Large intestine (tissue), 3 donors: ENCODE data around the gene SAFB2. TPM values are rescaled to one million over a fixed set of nuclear protein-coding genes. Genes with fewer than 3 reads are reported as not detected.

Source experiments
- DNase-seq, 2 donors: peaks; one replicate each; pipeline versions ENCODE4 v3.0.0 to v3.0.0-alpha.2; 2013
- H3K27ac ChIP-seq: one replicate; pipeline ENCODE4 v1.5.1; 2013; ENCODE audit warnings: low read length
- H3K27me3 ChIP-seq: 2 replicates; pipeline ENCODE4 v1.6.1; 2013; ENCODE audit warnings: low read length; ENCODE audit not compliant: control insufficient read depth, insufficient read depth
- H3K36me3 ChIP-seq: 2 replicates; pipeline ENCODE4 v1.6.1; 2013; ENCODE audit warnings: low read length; ENCODE audit not compliant: control insufficient read depth, insufficient read depth
- H3K4me1 ChIP-seq: one replicate; pipeline ENCODE4 v1.6.1; 2013; ENCODE audit warnings: low read length; ENCODE audit not compliant: control insufficient read depth, insufficient read depth
- H3K4me3 ChIP-seq: one replicate; pipeline ENCODE4 v1.5.1; 2013; ENCODE audit warnings: low read length
- H3K9me3 ChIP-seq: one replicate; pipeline ENCODE4 v1.6.1; 2013; ENCODE audit warnings: mild to moderate bottlenecking, low read depth, low read length, moderate library complexity; ENCODE audit not compliant: control insufficient read depth
- WGBS: methylation state at CpG from one replicate; pipeline ENCODE4 v1.1.5; 2013; ENCODE audit warnings: low lambda C conversion rate; ENCODE audit not compliant: insufficient coverage; 5-methylcytosine and 5-hydroxymethylcytosine counted together
- polyA plus RNA-seq: library from polyadenylated mRNA; unstranded; fragments of 120-200 nt; gene quantifications from one replicate; pipeline ENCODE4 v1.2.1, GENCODE V29; 2013

The SAFB2 gene
- polyA plus RNA-seq, 1 donor: 88.5 TPM

DNA sequence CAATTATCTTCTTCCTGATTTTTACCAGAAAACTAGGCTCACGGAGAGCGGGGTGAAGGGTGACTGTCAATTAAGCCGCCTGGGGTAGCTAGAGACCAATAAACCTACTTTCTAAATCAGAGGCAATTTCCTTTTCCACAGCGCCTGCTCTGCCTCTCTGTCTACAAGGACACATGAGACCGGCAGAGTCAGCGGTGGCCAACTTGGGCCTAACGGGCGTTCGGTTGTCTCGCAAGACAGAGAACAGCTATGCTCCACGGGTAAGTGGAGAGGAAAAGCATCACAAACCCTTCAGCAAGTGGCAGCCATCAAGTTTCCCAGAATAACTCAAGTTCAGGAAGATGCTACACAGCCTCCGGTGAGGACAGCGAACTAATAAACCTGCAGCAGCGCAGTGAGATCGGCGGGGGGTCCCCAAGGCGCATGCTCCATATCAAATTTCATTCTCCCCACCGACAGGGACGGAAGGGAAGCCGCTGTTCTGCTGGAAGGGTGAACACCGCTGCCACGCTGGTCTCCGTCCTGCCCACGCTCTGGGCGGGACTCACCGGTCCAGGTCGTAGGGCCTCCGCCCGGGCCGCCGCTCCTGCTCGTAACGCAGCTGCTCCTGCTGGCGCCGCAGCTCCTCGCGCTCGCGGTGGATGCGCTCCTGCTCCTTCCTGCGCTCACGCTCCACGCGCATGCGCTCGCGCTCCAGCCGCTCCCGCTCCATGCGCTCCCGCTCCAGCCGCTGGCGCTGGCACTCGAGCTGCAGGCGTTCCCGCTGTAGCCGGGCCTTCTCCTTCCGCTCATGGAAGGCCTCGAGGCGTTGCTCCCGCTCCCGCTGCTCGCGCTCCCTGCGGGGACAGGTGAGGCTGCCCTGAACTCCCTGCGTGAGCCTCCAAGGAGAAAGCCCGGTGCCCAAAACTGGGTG is 29.0 kb downstream of the SAFB2 start:
- Histone ChIP-seq H3K36me3 (peaks cover 93% of the 10 kb centered on the region), H3K4me3 (no peak overlapping the region), H3K4me1 (peaks cover 12% of the 10 kb centered on the region), H3K27ac (peak overlapping the region; percentile 68), H3K9me3 (no peaks in the 10 kb centered on the region), H3K27me3 (no peaks in the 10 kb centered on the region)
- no peak for DNase-seq
- WGBS: 98% methylated on average over 9 of the region's 67 CpGs

DNA sequence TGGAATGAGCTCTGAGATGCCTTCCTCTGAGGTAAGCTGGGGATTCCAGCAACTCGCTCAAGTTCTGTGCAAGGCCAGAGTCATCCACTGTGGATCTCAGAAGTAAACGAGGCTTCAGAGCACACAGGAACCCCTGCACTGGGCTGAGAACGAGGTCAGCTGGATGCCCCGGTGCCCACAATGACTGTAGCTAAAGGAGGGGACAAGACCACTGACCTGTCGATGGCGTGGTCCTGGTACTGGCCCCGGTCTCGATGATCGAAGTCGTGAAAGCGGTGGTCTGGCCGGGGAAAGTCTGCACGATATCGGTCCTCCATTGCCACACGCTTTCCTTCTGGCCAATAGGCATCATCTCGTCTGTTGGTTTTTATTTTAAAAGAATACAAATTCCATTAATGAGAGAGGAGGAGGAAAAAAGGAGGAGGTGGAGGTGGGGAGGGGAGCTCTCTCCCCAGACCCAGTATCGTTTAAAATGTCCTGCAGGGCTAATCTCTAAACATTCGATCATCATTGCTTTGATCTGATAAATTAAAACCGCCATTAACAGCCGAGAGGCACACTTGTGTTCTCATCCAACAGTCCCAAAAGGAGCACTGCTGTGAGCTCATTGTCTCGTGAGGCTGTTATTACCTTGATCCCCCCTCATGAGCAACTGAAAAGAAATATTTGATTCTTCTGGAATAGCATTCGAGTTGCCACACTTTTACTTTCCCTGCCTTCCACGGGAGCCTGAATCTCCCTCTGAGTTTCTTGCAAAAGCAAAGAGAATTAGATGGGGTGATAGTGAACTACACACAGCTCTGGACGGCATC is 29.8 kb downstream of the SAFB2 start:
- peaks cover 12% of the 10 kb centered on the region for H3K4me1 ChIP-seq
- H3K27ac ChIP-seq: no peak overlapping the region
- DNase-seq: no peak
- peaks cover 93% of the 10 kb centered on the region for H3K36me3 ChIP-seq
- no CpG with 5 or more reads among the region's 24 CpGs for WGBS
- H3K27me3 ChIP-seq: no peaks in the 10 kb centered on the region
- H3K4me3 ChIP-seq: no peak overlapping the region
- no peaks in the 10 kb centered on the region for H3K9me3 ChIP-seq

DNA sequence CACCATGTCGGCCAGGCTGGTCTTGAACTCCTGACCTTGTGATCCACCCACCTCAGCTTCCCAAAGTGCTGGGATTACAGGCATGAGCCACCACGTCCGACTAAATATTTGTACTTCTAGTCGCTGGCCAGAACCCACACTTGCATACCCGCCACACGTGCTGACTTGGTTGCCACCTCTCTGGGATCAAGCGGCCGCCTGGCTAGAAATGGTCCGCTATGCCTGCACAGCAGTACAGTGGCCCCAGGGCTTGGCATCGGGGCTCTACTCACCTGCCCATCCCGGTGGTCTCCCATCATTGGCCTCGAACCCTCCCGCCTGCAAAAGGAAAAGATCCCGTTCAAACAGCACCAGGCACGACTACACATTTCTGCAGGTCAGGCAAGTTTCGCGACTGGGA is 31.1 kb downstream of the SAFB2 start:
- no peaks in the 10 kb centered on the region for H3K27me3 ChIP-seq
- no peak overlapping the region for H3K27ac ChIP-seq
- H3K36me3 ChIP-seq: peaks cover 93% of the 10 kb centered on the region
- H3K9me3 ChIP-seq: no peaks in the 10 kb centered on the region
- DNase-seq: no peak
- no peak overlapping the region for H3K4me3 ChIP-seq
- peaks cover 12% of the 10 kb centered on the region for H3K4me1 ChIP-seq
- WGBS: 100% methylated on average over 2 of the region's 17 CpGs

- no peak for DNase-seq
- Histone ChIP-seq H3K9me3 (no peaks in the 10 kb centered on the region), H3K4me1 (peaks cover 15% of the 10 kb centered on the region), H3K27me3 (no peaks in the 10 kb centered on the region), H3K27ac (no peak overlapping the region), H3K36me3 (peaks cover 93% of the 10 kb centered on the region), H3K4me3 (no peak overlapping the region)
- no CpG with 5 or more reads among the region's 9 CpGs for WGBS
Observed at GRCh38 chr19:5590865-5591154, 31.8 kb downstream of the SAFB2 start.

DNA sequence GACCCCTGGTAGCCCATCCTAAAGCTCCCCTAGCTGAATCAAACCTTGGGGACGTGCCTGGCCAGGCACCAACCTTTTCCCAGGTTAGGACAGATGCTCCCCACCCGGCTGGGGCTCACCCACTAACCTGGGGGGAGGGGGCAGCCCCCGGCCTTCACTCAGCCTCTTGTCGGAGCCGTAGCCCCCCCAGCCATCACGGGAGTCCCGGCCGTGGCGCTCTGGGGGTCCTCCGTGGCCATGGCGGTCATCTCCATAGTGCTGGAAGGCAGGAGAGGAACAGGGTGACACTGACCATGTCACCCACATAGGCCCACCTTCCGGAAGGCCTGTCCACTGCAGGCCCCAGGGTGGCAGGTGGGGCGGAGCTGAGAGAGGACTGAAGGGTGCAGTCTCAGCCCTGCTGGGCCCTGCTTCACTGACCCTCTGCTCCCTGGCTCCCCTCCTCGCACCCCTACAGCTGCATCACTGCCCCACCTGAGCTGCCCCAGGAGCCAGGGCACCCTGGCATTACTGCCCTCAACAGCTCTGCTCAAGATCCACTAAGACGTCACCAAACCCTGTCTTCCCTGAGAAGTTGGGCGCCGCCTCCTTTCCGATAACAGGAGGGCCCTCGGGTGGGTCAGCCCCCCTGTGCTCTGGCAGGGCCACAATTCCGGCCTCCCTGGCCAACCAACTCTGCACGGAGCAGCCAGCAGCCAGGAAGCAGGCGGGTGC is 32.3 kb downstream of the SAFB2 start:
- no CpG with 5 or more reads among the region's 22 CpGs for WGBS
- H3K4me1 ChIP-seq: peaks cover 15% of the 10 kb centered on the region
- DNase-seq: no peak
- no peak overlapping the region for H3K27ac ChIP-seq
- peaks cover 88% of the 10 kb centered on the region for H3K36me3 ChIP-seq
- no peaks in the 10 kb centered on the region for H3K9me3 ChIP-seq
- no peaks in the 10 kb centered on the region for H3K27me3 ChIP-seq
- H3K4me3 ChIP-seq: no peak overlapping the region

- peaks cover 77% of the 10 kb centered on the region for H3K36me3 ChIP-seq
- no peak overlapping the region for H3K27ac ChIP-seq
Observed at GRCh38 chr19:5588906-5589676, 33.5 kb downstream of the SAFB2 start.

DNA sequence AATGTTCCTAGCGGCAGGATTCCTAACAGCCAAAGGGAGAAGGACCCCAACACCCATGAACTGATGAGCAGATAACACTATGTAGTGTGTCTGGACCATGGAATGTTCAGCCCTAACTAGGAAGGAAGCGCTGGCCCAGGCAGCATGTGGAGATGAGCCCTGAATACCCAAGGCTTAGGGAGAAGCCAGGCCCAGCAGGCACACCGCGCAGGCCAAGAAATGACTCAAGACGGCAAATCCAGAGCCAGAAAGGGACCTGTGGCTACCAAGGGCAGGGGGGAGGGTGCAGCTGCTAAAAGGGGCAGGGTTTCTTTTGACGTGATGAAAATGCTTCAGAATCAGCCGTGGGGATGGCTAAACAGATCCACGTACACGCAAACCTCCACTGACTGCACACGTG is 34.1 kb downstream of the SAFB2 start:
- DNase-seq: no peak
- Histone ChIP-seq H3K9me3 (no peaks in the 10 kb centered on the region), H3K4me3 (no peak overlapping the region), H3K4me1 (peaks cover 3% of the 10 kb centered on the region), H3K27ac (no peak overlapping the region), H3K27me3 (no peaks in the 10 kb centered on the region), H3K36me3 (peaks cover 71% of the 10 kb centered on the region)
- no CpG with 5 or more reads among the region's 10 CpGs for whole genome bisulfite sequencing

More at GRCh38 chr19:5588906-5589676, 33.5 kb downstream of the SAFB2 start:
- no peak for DNase-seq
- WGBS: no CpG with 5 or more reads among the region's 30 CpGs
- Histone ChIP-seq H3K27me3 (no peaks in the 10 kb centered on the region), H3K9me3 (no peaks in the 10 kb centered on the region), H3K4me3 (no peak overlapping the region), H3K4me1 (peaks cover 5% of the 10 kb centered on the region)

DNA sequence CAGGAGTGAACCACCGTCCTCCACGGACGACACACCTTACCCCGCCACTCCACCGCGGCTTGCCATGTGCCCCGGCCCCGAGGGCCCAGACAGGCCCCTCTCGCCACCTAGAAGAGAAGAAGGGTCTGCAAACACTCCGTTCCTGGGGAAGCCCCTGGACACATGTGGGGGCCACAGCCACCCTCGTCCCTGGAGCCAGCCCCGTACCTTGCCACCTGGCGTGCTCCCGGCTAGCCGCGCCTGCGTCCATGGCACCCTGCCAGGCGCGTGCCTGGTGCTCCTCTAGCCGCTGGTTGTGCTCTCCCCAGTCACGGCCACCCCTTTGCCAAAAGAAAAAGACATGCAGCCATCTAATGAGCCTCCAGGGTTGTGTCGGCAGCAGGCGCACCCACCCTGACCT is 34.9 kb downstream of the SAFB2 start:
- no CpG with 5 or more reads among the region's 23 CpGs for WGBS
- no peak for DNase-seq
- H3K9me3 ChIP-seq: no peaks in the 10 kb centered on the region
- no peak overlapping the region for H3K27ac ChIP-seq
- no peaks in the 10 kb centered on the region for H3K27me3 ChIP-seq
- H3K36me3 ChIP-seq: peaks cover 66% of the 10 kb centered on the region
- no peak overlapping the region for H3K4me3 ChIP-seq
- peaks cover 3% of the 10 kb centered on the region for H3K4me1 ChIP-seq

DNA sequence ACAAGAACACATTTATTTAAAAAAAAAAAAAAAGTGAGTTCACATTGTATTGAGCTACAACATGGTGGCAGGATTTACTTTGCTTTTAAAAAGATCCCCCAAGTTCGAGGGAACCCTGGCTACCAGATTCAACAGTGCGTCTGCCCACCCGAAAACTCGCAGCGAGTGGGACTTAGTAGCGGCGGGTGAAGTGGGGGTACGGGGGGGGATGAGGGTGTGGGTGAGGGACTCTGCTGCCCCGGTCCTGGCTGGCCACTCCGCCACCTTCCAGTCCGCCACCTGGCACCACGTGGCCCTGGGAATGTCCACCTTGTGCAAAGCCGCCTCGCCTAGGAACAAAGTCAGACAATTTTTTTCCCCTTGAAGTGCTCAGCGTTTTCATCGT is 35.5 kb downstream of the SAFB2 start:
- peaks cover 5% of the 10 kb centered on the region for H3K4me1 ChIP-seq
- WGBS: 100% methylated on average over 4 of the region's 16 CpGs
- no peaks in the 10 kb centered on the region for H3K27me3 ChIP-seq
- H3K4me3 ChIP-seq: no peak overlapping the region
- H3K36me3 ChIP-seq: peaks cover 60% of the 10 kb centered on the region
- H3K9me3 ChIP-seq: no peaks in the 10 kb centered on the region
- H3K27ac ChIP-seq: no peak overlapping the region
- no peak for DNase-seq
